HepG2 (cell line): ENCODE results near the gene MRPL48. TPM values are rescaled to one million over a fixed set of nuclear protein-coding genes. Genes with fewer than 3 reads are reported as not detected.
A peak's percentile ranks its signal among the peaks of the same experiment; 100 is the strongest.

Experiments used
- ATAC-seq: fragments of 200-7000 bp; cut with Tn5 transposase; 3 replicates; pipeline ENCODE4 v1.9.1; 2020; ENCODE audit warnings: mild to moderate bottlenecking, moderate library complexity
- BruUV-seq: library from RNA; stranded (reverse); fragments of 400-500 nt; replicated peaks from 2 replicates; lab custom pipeline; 2021; lab: Mats Ljungman, UMichigan
- CTCF ChIA-PET: fragments of 300-600 bp; formaldehyde crosslinking; extraction: SDS; loops from one replicate; lab custom pipeline; 2021; ENCODE audit warnings: low total read pairs, inconsistent platforms, low intra/inter-chr PET ratio; lab: Yijun Ruan, JAX
- POLR2A ChIA-PET: fragments of 350-600 bp; sonication (Branson Sonifier 250); formaldehyde crosslinking; loops from one replicate; lab custom pipeline; 2020; ENCODE audit warnings: antibody characterized with exemption, inconsistent platforms; lab: Yijun Ruan, JAX
- DNase-seq: peaks from one replicate; pipeline ENCODE4 v3.0.0-alpha.2; 2015; ENCODE audit warnings: low spot score
- FAIRE-seq: peaks from 3 replicates; lab custom pipeline; 2011; peaks lifted over from hg19 to GRCh38; lab: Jason Lieb, UNC
- H2AFZ ChIP-seq: one replicate; pipeline ENCODE4 v1.6.1; 2011; ENCODE audit warnings: low read length, inconsistent platforms
- H3K27ac ChIP-seq: fragments of 300-600 bp; 3 replicates; pipeline ENCODE4 v1.8.0; 2011; ENCODE audit warnings: mixed run types, mild to moderate bottlenecking, mixed read lengths, low read length, inconsistent platforms; ENCODE audit not compliant: insufficient read depth; ENCODE audit errors: extremely low read length
- H3K27me3 ChIP-seq, 2 experiments: fragments of 200-600 bp in 1 of 2; 2 replicates in 1 of 2; 3 replicates in 1 of 2; pipeline versions ENCODE4 v1.6.0 to v1.8.0; 2011; ENCODE audit warnings: low read length in 2 of 2, mild to moderate bottlenecking in 2 of 2, moderate library complexity in 2 of 2, inconsistent platforms in 1 of 2; ENCODE audit not compliant: insufficient read depth in 2 of 2, control insufficient read depth in 1 of 2
- H3K36me3 ChIP-seq, 2 experiments: fragments of 200-600 bp in 1 of 2; replicated peaks in 1 of 2; 2 replicates in 1 of 2; 3 replicates in 1 of 2; pipeline versions ENCODE4 v1.5.1 to v1.8.0; 2011; ENCODE audit warnings: low read length in 2 of 2, inconsistent platforms in 1 of 2; ENCODE audit not compliant: insufficient read depth in 2 of 2, control insufficient read depth in 1 of 2
- H3K4me1 ChIP-seq: 2 replicates; pipeline ENCODE4 v1.5.1; 2012; ENCODE audit warnings: low read length, inconsistent platforms; ENCODE audit not compliant: insufficient read depth
- H3K4me2 ChIP-seq: 2 replicates; pipeline ENCODE4 v1.6.0; 2011; ENCODE audit warnings: low read depth, low read length, inconsistent platforms
- H3K4me3 ChIP-seq, 3 experiments: fragments of 200-600 bp in 1 of 3; sonication (generic), shearing (Covaris generic) in 1 of 3; replicated peaks in 1 of 3; 2 replicates each; pipeline ENCODE4 v1.5.1; 2011 to 2016; ENCODE audit warnings: low read length in 3 of 3, inconsistent platforms in 2 of 3, low read depth in 2 of 3, mild to moderate bottlenecking in 2 of 3, control low read depth in 1 of 3, mixed read lengths in 1 of 3; ENCODE audit not compliant: insufficient read depth in 1 of 3
- H3K79me2 ChIP-seq: one replicate; pipeline ENCODE4 v1.6.1; 2011; ENCODE audit warnings: low read length, inconsistent platforms; ENCODE audit not compliant: insufficient read depth
- H3K9ac ChIP-seq: 2 replicates; pipeline ENCODE4 v1.6.0; 2011; ENCODE audit warnings: mild to moderate bottlenecking, low read depth, low read length, inconsistent platforms; ENCODE audit not compliant: insufficient read depth
- H3K9me3 ChIP-seq: 2 replicates; pipeline ENCODE4 v1.5.1; 2012; ENCODE audit warnings: mild to moderate bottlenecking, low read length
- H4K20me1 ChIP-seq: 2 replicates; pipeline ENCODE4 v1.6.0; 2011; ENCODE audit warnings: inconsistent platforms, mild to moderate bottlenecking, low read length, moderate library complexity; ENCODE audit not compliant: insufficient read depth
- BHLHE40 ChIP-seq: IDR thresholded peaks from 2 replicates; pipeline ENCODE4 v1.6.1; 2011; ENCODE audit warnings: low read length, improper control_type of control experiment
- JUNB ChIP-seq: sonication (generic); formaldehyde crosslinking; IDR thresholded peaks from 2 replicates; pipeline ENCODE4 v1.8.0; 2022; ENCODE audit warnings: missing genetic modification reagents, mild to moderate bottlenecking, borderline replicate concordance
- KDM3A ChIP-seq: IDR thresholded peaks from 2 replicates; pipeline ENCODE4 v1.6.1; 2018; ENCODE audit warnings: low read depth, missing compliant biosample characterization
- MAFK ChIP-seq, 2 experiments: IDR thresholded peaks in 1 of 2; conservative IDR thresholded peaks in 1 of 2; 2 replicates each; pipeline ENCODE4 v1.6.1; 2011; ENCODE audit warnings: improper control_type of control experiment in 2 of 2, low read length in 2 of 2
- MLLT10 ChIP-seq: sonication (generic); formaldehyde crosslinking; IDR thresholded peaks from 2 replicates; pipeline ENCODE4 v1.4.0; 2020; ENCODE audit warnings: missing genetic modification reagents
- SUZ12 ChIP-seq: fragments of 150-350 bp; IDR thresholded peaks from 2 replicates; pipeline ENCODE4 v1.6.1; 2014; ENCODE audit warnings: low read depth, low read length
- ZNF382 ChIP-seq: sonication (generic); formaldehyde crosslinking; IDR thresholded peaks from 2 replicates; pipeline ENCODE4 v1.5.0; 2020; ENCODE audit warnings: missing genetic modification reagents, mild to moderate bottlenecking, borderline replicate concordance
- ZSCAN31 ChIP-seq: sonication (generic); formaldehyde crosslinking; IDR thresholded peaks from 2 replicates; pipeline ENCODE4 v1.5.0; 2020; ENCODE audit warnings: low read depth, mild to moderate bottlenecking, missing genetic modification reagents
- ZXDC ChIP-seq: sonication (generic); formaldehyde crosslinking; IDR thresholded peaks from 2 replicates; pipeline ENCODE4 v1.5.0; 2020; ENCODE audit warnings: mild to moderate bottlenecking, missing genetic modification reagents
- WGBS: methylation state at CpG from one replicate; pipeline ENCODE4 v1.1.6; 2017; ENCODE audit warnings: low lambda C conversion rate; 5-methylcytosine and 5-hydroxymethylcytosine counted together
- in situ Hi-C: cut with HindIII; loops from 2 replicates; pipeline ENCODE4 v1.10.0; 2017; ENCODE audit warnings: low pct_unique_long_range_greater_than_20kb; ENCODE audit not compliant: extremely low pct_ligation_motif_present
- intact Hi-C: fragments of 100-400 bp; cut with micrococcal nuclease; formaldehyde crosslinking; loops from one replicate; pipeline ENCODE4 v1.10.0; 2022; ENCODE audit not compliant: unreplicated experiment
- polyA plus RNA-seq, 8 experiments: library from polyadenylated mRNA; depleted of rRNA in 3 of 8; stranded (reverse) in 7 of 8; unstranded in 1 of 8; fragments of >200 nt; fragmentation: Illumina TruSeq in 4 of 8; extraction: Trizol in 4 of 8; gene quantifications; 2 replicates each; pipeline versions ENCODE4 v1.2.1 to v1.2.3, GENCODE V29; 2011 to 2016; ENCODE audit warnings: low read depth in 4 of 8, missing spikeins in 1 of 8, mixed read lengths in 1 of 8; ENCODE audit not compliant: insufficient read depth in 1 of 8
- total RNA-seq, 5 experiments: library from RNA; depleted of rRNA; stranded (reverse); fragments of >200 nt; fragmentation: Illumina TruSeq; extraction: Trizol; gene quantifications; 2 replicates each; pipeline ENCODE4 v1.2.3, GENCODE V29; 2016; ENCODE audit warnings: low read depth in 1 of 5
- TF ChIP-seq, protein P1 (sequence below): sonication (generic); formaldehyde crosslinking; IDR thresholded peaks from 2 replicates; pipeline ENCODE4 v1.4.0; 2020; ENCODE audit warnings: missing genetic modification reagents

The MRPL48 gene
- total and polyA plus RNA-seq, 2 of the 13 experiments (the other 11 are each of a cell fraction or from before 2014, with no cell fraction given) = 61.2 to 67.9 TPM

DNA sequence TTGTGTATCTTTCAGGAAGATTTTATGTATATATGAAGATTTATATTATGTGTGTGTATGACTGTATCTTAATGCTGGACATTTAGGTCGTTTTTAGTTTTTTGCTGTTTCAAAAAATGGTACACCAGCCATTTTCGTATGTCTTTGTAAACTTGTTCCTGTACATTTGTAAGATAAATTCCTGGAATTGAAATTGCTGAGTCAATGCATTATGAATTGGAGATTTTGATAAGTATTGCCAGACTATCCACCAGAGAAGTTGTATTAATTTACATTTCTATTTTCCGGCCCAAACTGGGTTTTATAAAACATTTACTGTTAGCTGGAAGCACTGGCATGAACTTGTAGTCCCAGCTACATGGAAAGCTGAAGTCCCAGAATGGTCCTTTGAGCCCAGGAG lies 24.6 kb downstream of the MRPL48 start:
- in situ Hi-C loops = no loop called here
- no peaks in the 10 kb centered on the region for H3K9me3 ChIP-seq
- no peak overlapping the region for H2AFZ ChIP-seq
- H3K27ac ChIP-seq = no peak overlapping the region
- no peak for ATAC-seq
- no peak for TF ChIP-seq JUNB (CRISPR knock-in tag)
- TF ChIP-seq MAFK (conservative IDR thresholded peaks at IDR 0.05 in 1 of 2, IDR thresholded peaks at IDR 0.05 in 1 of 2; ENCODE audit: low read length in 2 of 2) = peak in 1 of 2 experiments; percentile 63; a peak in 2 of 4 replicates
- TF ChIP-seq, all 625 proteins: peak for 1
- DNase-seq (no peak), FAIRE-seq (no peak)
- Histone ChIP-seq H3K27me3 (no peaks in the 10 kb centered on the region), H3K36me3 (peaks cover 0 to 7% of the 10 kb centered on the region in 2 experiments; a peak in 2 of 5 replicates), H3K4me1 (no peaks in the 10 kb centered on the region), H3K9ac (no peak overlapping the region), H4K20me1 (no peaks in the 10 kb centered on the region), H3K4me2 (no peak overlapping the region), H3K79me2 (no peaks in the 10 kb centered on the region), H3K4me3 (no peak overlapping the region)
- intact Hi-C loops = no loop called here
- BruUV-seq = no TSS peak
- ChIA-PET POLR2A (no interaction called here), CTCF (no interaction called here)
- WGBS = 87% methylated on average over 3 of the region's 3 CpGs

GRCh38 chr11:73814812-73815211 lies 27.1 kb downstream of the MRPL48 start:
- Histone ChIP-seq H2AFZ (no peak overlapping the region), H3K4me3 (no peak overlapping the region), H3K36me3 (peaks cover 1 to 4% of the 10 kb centered on the region in 2 experiments; a peak in 2 of 5 replicates), H3K27ac (no peak overlapping the region), H4K20me1 (no peaks in the 10 kb centered on the region), H3K4me2 (no peak overlapping the region), H3K4me1 (no peaks in the 10 kb centered on the region), H3K9ac (no peak overlapping the region), H3K79me2 (no peaks in the 10 kb centered on the region), H3K27me3 (no peaks in the 10 kb centered on the region), H3K9me3 (no peaks in the 10 kb centered on the region)
- no TSS peak for BruUV-seq
- in situ Hi-C loops (no loop called here), intact Hi-C loops (no loop called here)
- no peak for ATAC-seq
- WGBS = 97% methylated on average over 8 of the region's 8 CpGs
- FAIRE-seq = no peak
- DNase-seq = no peak
- ChIA-PET POLR2A (no interaction called here), CTCF (no interaction called here)
- no peak for TF ChIP-seq ZNF382 (CRISPR knock-in tag)
- TF ChIP-seq SUZ12 = no peak
- no peak for TF ChIP-seq ZXDC
- TF ChIP-seq KDM3A = no peak
- no peak for TF ChIP-seq ZSCAN31
- TF ChIP-seq MLLT10 (CRISPR knock-in tag) = no peak
- TF ChIP-seq, protein P1, sequence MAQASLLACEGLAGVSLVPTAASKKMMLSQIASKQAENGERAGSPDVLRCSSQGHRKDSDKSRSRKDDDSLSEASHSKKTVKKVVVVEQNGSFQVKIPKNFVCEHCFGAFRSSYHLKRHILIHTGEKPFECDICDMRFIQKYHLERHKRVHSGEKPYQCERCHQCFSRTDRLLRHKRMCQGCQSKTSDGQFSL (CRISPR knock-in tag) = no peak
- no peak for TF ChIP-seq BHLHE40
